ENCODE results near the gene SMCHD1.
"Not testable (repeated sequence)": the region's sequence is repeated elsewhere in the genome, so short reads cannot be mapped to it uniquely, and the experiment has no call there.

Gene SMCHD1

DNA sequence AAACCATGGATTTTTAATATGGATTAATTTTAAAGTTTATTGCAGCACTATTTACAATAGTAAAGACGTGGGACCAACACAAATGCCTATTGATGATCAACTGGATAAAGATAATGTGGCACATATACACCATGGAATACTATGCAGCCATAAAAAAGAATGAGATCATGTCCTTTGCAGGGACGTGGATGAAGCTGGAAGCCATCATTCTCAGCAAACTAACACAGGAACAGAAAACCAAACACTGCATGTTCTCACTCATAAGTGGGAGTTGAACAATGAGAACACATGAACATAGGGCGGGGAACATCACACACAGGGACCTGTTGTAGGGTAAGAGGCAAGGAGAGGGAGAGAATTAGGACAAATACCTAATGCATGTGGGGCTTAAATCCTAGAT, 5.3 kb downstream of the SMCHD1 start:
- not testable (repeated sequence) for DNase-seq

DNA sequence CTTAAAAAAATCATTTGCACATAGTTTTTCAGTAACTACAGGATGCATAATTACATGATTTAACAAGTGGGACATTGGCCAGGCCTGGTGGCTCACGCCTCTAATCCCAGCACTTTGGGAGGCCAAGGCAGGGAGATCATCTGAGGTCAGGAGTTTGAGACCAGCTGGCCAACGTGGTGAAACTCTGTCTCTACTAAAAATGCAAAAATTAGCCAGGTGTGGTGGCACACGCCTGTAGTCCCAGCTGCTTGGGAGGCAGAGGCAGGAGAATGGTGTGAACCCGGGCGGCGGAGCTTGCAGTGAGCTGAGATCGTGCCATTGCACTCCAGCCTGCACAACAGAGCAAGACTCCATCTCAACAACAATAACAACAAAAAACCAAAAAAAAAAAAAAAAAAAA, 6.8 kb downstream of the SMCHD1 start:
- not testable (repeated sequence) for DNase-seq

DNA sequence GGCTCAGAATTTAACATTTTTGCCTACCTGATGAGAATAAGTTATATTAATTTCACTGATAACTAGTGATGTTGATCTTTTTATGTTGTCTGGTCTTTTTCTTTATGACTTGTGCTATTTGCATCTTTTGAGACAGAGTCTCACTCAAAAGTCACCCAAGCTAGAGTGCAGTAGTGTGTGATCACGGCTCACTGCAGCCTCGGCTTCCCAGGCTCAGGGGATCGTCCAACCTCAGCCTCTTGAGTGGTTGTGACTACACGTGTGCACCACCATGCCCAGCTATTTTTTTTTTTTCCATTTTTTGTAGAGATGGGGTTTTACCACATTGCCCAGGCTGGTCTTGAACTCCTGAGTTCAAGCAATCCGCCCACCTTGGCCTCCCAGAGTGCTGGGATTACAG, 7.5 kb downstream of the SMCHD1 start:
- no peak for DNase-seq

DNA sequence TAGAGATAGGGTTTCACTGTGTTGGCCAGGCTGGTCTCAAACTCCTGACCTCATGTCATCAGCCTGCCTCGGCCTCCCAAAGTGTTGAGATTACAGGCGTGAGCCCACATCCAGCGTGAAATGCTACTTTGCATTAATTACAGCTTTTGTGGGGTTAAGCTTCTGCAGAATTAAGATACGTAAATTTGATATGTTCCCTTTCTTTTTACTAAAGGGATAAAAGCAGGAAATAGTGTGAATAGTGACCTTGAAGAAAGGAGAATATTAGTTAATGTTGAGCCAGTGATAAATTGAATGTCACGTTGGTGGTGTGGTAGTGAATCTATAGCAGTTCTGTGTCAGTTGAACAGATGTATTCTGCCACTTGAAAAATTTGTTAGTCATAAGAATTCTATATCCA, 16.9 kb downstream of the SMCHD1 start:
- DNase-seq = no peak

DNA sequence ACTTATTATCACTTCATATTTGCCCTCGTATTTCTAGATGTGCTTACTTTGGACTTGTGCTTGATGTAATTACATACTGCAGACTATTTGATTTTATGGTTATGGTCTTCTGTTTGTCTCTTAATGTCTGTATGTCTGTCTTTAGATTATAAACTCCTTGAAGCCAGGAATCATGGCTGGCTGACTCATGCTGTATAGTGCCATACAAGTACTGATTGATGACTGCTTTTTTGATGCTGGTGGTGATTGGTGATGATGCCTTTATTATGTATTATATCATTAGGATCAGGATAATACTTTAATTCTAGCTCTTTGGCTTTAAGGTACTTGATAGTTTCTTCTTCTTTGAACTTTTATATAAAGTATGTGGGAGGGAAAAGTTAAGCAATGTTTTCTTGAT, 17.3 kb downstream of the SMCHD1 start:
- DNase-seq = no peak

DNA sequence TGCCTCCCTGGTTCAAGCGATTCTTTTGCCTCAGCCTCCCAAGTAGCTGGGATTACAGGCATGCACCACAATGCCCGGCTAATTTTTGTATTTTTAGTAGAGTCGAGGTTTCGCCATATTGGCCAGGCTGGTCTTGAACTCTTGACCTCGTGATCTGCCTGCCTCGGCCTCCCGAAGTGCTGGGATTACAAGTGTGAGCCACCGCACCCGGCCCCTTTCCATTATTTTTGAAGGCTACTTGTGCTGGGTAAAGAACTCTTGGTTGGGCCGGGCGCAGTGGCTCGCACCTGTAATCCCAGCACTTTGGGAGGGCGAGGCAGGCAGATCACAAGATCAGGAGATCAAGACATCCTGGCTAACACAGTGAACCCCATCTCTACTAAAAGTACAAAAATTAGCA, 23.4 kb downstream of the SMCHD1 start:
- not testable (repeated sequence) for DNase-seq

DNA sequence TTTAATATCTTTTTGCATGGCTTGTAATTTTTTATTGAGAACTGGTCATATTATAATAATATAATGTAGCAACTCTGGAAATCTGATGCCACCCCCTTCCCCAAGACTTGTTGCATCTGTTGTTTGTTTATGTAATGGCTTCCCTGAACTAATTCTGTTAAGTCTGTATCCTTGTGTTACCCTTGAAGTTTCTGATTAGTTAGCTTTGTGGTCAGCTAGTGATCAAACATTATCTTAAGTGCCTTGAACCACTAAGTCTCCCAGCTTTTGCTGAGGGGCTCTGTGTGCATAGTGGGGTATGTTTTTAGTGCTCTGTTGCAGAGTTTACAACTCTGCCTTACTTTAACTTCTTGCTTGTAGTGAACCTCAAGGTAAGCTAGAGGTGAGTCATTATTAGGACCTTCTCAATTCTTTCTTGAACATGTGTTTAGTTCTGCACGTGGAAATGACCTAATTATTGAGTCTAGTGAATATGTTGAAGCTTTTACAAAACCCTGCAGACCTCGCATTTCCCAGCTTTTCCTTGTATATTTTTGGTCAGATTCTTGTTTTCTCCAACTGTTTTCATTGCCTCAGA, 24.8 kb downstream of the SMCHD1 start:
- no peak for DNase-seq

DNA sequence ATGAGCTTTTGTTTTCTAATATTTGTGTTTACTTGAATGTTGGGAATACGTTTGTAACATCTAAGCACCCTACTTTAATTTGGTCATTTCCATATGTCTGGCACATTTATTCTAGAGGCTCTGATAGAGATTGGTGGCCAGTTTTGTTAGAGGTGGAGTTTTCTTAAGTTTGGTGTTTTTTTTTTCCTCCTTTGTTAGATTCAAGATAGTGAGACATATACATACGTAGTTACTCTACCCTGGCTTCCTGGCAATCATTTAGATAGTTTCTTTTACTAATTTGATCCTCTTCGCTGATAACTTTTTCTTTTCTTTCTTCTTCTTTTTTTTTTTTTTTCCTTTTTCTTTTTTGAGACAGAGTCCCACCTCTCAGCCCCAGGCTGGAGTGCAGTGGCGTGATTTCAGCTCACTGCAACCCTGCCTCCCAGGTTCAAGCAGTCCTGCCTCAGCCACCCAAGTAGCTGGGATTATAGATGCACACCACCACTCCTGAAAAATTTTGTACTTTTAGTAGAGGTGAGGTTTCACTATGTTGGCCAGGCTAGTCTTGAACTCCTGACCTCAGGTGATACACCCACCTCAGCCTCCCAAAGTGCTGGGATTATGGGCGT, 26.6 kb downstream of the SMCHD1 start:
- no peak for DNase-seq

DNA sequence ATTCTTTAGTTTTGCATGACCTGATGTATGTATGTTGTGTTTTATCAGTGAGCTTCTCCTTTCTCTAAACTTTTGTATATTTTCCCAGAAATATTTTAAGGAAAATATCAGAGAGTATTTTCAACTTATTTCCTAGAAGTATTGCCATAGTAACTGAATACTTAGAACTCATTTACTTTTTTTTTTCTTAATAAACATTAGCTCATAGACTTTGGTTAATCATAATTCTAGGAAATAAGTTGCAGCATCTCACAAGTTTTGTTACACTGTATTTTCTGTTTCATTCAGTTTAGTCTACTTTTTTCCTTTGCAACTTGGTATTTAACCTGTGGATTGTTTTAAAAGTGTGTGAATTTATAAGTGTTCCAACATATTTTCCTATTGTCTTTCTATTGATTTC, 27.5 kb downstream of the SMCHD1 start:
- no peak for DNase-seq

DNA sequence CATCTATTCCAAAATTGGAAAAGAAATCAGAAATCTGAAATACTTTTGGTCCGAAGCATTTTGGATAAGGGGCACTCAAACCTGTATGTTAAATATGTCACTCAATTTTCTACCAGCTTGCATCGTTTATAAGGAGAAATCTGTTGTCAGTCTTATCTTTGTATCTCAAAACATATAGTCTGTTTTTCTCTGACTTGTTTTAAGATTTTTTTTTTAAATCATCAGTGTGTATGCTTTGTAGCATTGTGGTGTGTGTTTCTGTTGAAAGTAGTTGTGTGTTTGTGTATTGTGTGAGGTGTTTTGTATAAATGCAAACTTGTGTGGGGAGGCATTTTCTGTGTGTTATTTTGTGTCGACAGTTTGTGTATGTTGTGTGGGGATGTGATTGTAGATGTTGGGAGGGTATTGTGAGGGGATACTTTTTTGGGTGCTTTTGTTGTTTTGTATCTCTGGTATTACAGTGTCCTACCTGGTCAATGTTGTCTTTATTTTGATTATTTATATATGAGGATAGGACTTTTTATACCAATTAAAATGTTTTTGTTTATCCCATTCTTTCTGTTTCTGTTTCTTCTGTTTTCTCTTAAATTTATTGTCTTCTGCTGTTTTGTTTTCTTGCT, 30.9 kb downstream of the SMCHD1 start:
- DNase-seq = no peak

DNA sequence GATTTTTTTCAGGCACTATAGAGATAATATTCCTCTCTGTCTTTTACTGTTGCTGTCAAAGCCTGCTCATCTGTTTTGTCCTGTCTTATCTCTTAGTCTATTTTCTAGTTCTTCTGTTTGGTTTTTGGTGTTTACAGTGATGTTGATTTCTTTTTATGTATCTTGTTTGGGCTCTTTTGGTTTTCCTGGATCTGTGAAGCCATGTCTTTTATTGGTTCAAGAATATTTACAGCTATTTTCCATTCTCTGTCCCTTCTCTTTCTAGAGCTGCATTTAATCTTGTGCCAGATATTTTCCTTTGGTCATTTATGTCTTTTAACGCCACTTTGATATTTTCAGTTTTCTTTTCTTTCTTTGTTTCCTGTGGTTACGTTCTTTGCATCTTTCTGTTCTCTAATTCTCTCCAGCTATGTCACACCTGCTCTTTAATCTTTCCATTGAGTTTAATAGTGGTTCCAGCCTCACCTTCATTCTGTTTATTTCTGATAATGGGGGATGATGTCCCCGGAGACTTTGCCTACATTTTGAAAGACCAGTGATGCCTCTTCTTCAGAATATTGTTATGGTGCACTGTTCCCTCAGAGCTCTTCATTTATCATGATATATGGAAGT, 32.0 kb downstream of the SMCHD1 start:
- DNase-seq = no peak

DNA sequence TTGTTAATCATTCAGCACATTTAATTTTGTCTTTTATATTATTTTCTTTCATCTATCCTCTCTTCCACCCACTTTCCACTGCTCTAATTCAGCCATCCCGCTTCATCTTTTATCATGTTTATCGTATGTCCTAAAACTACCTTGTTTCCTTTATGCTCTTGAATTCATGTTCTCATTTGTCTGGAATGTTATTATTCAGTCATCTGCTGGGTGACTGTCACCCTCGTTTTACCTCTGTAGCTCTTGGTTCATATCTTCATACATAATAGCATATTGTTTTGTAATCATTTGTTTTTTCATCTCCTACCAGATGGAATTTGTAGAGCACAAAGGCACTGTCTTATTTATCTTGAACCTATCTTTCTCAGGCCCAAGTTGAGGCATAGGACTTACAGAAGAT, 37.0 kb downstream of the SMCHD1 start:
- no peak for DNase-seq

DNA sequence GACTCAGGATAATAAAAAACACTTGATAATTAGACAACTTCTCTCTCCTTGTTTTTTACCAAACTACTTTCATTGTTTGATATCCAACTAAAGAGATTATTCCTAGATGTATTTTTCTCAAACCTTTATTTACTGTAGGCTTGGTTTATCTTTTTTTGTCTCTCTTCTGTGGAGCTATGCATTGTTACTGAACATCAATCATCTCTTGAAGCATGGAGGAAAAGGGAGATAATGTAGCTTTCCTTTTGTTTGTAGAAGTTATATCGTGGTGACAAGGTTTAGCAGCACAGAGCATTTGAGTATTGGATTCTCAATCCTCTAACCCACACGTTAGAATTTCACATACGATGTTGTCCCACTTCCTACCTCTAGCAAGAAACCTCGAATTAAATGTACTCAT, 41.7 kb downstream of the SMCHD1 start:
- no peak for DNase-seq

DNA sequence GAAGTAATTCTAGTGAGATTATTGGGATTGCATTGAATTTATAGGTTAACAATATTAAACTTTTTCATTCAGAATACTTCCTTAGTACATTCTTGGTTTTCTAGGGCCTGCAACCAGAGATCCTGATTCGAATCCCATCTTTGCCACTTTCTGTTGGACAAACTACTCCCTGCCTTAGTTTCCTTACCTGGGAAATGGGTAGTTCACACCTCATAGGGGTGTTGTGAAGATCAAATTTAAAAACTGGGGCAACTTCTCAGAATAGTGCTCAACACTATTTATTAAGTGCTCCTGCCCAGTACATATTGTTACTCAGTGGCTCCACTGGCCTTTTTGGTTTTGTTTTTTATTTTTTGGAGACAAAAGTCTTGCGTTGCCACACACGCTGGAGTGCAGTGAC, 43.5 kb downstream of the SMCHD1 start:
- DNase-seq = no peak

DNA sequence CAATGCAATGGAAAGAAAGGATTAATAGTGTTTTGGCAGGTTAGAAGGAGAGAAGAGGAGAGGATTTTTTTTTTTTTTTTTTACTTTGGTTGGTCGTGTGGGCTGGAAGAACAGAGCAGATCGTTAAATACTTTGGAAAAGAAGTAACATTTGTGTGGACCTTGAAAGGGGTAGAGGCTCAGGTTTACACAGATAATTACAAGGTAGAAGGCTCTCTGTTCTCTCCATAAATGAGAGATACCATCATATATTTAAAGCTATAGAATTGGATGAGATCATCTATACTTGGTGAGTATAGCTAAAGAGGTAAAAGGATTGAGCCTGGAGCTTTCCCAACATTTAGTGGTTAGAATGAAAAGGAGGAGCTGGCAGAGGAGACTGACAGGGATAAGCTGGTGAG, 49.0 kb downstream of the SMCHD1 start:
- no peak for DNase-seq

DNA sequence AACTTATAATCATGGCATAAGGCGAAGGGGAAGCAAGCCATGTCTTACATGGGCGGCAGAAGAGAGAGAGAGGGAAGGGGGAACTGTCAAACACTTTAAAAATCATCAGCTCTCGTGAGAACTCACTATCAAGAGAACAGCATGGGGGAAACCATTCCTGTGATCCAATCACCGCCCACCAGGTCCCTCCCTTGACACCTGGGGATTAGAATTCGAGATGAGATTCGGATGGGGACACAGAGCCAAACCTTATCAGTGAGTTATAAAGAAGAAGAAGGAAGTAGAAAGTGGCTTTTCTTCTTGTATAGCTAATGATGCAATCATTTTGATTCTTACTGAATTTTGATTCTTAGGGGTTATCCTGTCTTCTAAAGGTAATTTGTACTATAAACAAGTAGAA, 51.4 kb downstream of the SMCHD1 start:
- no peak for DNase-seq

DNA sequence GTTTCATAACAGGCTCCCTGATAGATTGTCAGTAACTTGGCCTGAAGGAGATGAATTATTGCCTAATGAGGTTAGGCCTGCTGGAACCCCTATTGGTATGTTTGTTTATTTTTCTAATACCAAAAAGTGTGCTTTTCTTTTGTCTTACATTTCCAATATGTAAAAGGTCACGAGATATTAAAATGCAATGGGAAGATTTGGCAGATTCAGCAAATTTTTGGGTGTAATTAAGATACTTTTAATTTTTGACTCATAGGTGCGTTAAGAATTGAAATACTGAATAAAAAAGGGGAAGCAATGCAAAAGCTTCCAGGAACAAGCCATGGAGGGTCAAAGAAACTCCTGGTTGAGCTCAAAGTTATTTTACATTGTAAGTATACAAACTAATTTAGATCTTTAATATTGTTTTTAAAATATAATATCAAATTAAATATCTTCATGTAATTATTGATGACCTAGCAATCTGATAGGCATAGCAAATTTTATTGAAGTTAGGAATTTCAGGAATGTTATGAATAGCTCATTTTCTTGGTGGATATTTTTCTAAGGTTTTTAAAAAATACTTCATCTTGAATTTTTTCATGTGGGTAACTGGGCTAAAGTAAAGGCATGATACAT, 52.1 kb downstream of the SMCHD1 start:
- no peak for DNase-seq

DNA sequence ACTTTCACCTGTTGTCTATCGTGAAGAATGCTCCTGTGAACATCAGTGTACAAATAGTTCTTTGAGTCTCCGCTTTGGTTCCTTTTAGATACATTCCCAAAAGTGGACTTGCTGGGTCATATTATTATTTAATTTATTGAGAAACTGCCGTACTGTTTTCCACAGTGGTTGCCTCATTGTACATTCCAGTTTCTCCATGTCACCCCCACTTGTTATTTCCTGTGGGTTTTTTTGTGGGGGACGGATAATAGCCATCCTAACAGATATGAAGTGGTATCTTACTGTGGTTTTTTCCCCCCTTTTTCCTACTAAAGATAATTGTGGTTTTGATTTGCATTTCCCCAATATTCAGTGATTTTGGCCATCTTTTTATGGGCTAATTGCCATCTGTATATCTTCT, 53.8 kb downstream of the SMCHD1 start:
- no peak for DNase-seq

DNA sequence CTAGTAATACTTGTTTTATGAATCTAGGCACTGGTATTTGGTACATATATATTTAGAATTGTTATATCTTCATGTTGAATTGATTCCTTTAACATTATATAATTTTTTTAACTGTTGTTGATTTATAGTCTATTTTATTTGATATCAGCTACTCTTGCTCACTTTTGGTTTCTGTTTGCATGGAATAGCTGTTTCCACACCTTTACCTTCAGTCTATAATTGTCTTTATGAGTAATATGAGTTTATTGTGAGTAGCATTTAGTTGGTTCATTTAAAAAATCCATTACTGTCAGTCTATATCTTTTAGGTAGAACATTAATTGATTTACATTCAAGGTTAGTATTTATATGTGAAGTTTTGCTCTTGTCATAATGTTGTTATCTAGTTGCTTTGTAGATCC, 58.6 kb downstream of the SMCHD1 start:
- DNase-seq = no peak

DNA sequence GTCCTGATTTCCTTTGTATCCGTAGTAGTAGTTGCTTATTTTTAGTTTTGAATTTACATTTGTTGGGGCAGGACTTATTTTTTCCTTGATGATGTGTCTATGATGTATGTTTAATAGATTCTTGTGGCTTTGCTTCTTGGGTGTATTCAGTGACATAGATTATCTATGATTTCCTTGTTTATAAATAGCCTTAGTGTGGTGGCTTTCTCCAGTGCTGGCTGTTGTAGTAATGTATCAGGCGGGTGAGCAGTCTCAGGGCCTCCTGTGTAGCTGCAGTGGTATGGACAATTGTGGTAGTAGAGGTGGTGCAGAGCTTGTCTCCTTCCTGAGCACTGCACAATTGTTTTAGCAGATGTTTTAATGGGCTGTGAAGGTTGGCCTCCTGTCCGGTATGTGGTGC, 60.5 kb downstream of the SMCHD1 start:
- DNase-seq = no peak

DNA sequence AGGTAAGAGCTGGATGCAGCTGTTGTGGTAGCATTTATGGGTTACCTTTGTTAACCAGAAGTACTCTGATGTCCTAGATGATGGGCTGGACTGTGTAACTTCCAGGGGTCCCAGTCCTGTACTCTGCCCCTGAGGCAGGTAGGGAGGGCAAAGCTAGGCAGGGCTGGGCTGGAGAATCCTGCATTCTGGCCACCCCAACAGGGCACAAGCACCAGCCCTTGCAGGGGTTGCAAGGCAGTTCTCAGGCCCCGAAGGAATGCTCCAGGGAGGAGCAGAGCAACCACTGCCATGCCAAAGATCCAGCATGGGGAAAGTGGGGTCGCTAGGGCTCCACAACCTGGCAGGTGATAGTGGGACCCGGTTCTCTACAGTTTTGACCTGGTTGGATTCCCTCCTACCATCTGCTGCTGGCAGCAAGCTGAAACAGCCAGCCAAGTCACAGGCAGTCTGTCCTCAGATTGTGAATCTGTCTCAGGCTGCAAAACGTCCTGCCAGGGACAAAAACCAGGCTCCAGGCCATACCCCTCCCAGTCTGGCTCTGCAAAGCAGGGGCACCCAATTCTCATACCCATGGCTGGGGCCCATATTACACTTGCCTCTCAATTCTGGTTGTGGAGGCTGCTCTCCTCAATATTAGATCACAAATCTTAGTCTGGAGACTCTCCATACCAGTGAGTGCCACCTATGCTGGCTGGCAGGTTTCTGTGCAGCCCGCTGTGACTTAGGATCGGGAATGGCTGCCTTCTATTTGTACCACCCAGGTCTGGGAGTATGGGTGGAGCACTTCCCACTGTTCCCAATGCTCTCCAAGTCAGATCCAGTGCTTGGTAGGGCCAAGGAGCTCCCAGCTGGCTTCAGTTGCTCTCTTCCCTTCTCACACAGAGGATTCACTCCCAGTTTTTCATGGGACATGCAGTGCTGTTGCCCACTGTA, 61.1 kb downstream of the SMCHD1 start:
- no peak for DNase-seq

DNA sequence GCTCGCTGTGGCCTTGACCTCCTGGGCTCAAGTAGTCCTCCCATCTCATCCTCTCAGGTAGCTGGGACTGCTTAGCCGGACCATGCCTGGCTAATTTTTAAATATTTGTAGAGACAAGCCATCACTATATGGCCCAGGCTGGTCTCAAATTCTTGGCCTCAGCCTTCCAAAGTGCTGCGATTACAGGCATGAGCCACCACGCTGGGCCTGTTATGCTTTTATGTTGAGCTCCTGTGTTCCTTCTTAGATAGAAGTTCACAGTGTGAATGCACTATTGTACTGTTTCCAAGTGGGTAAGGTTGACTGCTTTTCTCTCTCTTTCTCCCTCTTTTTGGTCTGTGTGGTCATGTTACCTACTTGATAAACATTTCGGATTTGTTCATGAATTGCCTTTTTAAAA, 61.9 kb downstream of the SMCHD1 start:
- DNase-seq = no peak

DNA sequence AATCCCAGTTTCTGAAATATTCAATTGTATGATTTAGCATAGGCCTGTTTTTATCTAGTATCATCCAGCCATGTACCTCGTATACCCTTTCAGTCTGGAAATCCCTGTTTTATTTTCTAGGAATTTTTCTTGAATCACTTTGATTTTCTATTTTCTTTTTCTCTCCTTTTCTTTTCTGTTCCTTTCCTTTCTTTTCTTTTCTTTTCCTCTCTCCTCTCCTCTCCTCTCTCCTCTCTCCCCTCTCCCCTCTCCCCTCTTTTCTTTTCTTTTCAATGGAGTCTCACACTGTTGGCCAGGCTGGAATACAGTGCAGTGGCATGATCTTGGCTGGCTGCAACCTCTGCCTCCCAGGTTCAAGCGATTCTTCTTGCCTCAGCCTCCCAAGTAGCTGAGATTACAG, 63.5 kb downstream of the SMCHD1 start:
- DNase-seq = no peak

Data from activated CD4-positive, alpha-beta T cell treated with anti-CD3 and anti-CD28 coated beads, Interleukin-10, Interleukin-2, amounts not matched to agents 100 ng/mL and 50 ng/mL, durations not matched to agents 16 hours and 8 hours (primary cell).